IMR-90 (cell line): ENCODE results near the gene ZEB2. TPM values are rescaled to one million over a fixed set of nuclear protein-coding genes. Genes with fewer than 3 reads are reported as not detected.

ENCODE experiments used
- ATAC-seq: fragments of 200-7000 bp; cut with Tn5 transposase; 2 replicates; pipeline ENCODE4 v1.9.1; 2020; ENCODE audit warnings: low read depth, mild to moderate bottlenecking, moderate library complexity
- BruUV-seq: library from RNA; stranded (reverse); fragments of 400-500 nt; replicated peaks from 2 replicates; lab custom pipeline; 2021; lab: Mats Ljungman, UMichigan
- CTCF ChIA-PET: fragments of 300-600 bp; formaldehyde crosslinking; extraction: SDS; loops from one replicate; lab custom pipeline; 2021; ENCODE audit warnings: antibody characterized with exemption; lab: Yijun Ruan, JAX
- POLR2A ChIA-PET: fragments of 300-600 bp; sonication (Branson Sonifier 250); formaldehyde crosslinking; loops from one replicate; lab custom pipeline; 2022; ENCODE audit warnings: antibody characterized with exemption; ENCODE audit not compliant: unreplicated experiment; lab: Charles Lee
- DNase-seq: peaks from one replicate; pipeline ENCODE4 v3.0.0; 2013
- H2AFZ ChIP-seq: replicated peaks from 2 replicates; pipeline ENCODE3; 2013; ENCODE audit warnings: low read length, mild to moderate bottlenecking; ENCODE audit not compliant: poor library complexity
- H2AK5ac ChIP-seq: 2 replicates; pipeline ENCODE4 v1.6.1; 2013; ENCODE audit warnings: low read depth, low read length, inconsistent platforms
- H2AK9ac ChIP-seq: replicated peaks from 2 replicates; pipeline ENCODE3; 2013; ENCODE audit warnings: mild to moderate bottlenecking, low read depth, low read length, moderate library complexity; ENCODE audit not compliant: poor library complexity
- H2BK120ac ChIP-seq: 2 replicates; pipeline ENCODE4 v1.6.1; 2013; ENCODE audit warnings: low read depth, low read length, inconsistent platforms
- H2BK15ac ChIP-seq: 3 replicates; pipeline ENCODE4 v1.6.1; 2013; ENCODE audit warnings: low read depth, low read length, inconsistent platforms
- H2BK20ac ChIP-seq: 2 replicates; pipeline ENCODE4 v1.6.1; 2013; ENCODE audit warnings: low read depth, mild to moderate bottlenecking, inconsistent platforms, low read length, moderate library complexity
- H2BK5ac ChIP-seq: 2 replicates; pipeline ENCODE4 v1.6.1; 2013; ENCODE audit warnings: mild to moderate bottlenecking, low read depth, low read length, inconsistent platforms; ENCODE audit not compliant: poor library complexity, severe bottlenecking
- H3K14ac ChIP-seq: replicated peaks from 2 replicates; pipeline ENCODE4 v1.6.1; 2013; ENCODE audit warnings: low read depth, low read length, inconsistent platforms
- H3K18ac ChIP-seq: 2 replicates; pipeline ENCODE4 v1.6.1; 2013; ENCODE audit warnings: low read depth, low read length, control low read depth
- H3K23ac ChIP-seq: 2 replicates; pipeline ENCODE4 v1.6.1; 2013; ENCODE audit warnings: low read depth, low read length, inconsistent platforms
- H3K27ac ChIP-seq: 2 replicates; pipeline ENCODE4 v1.5.1; 2013; ENCODE audit warnings: mild to moderate bottlenecking, control low read depth, low read length; ENCODE audit not compliant: insufficient read depth
- H3K27me3 ChIP-seq: 2 replicates; pipeline ENCODE4 v1.6.1; 2013; ENCODE audit warnings: low read length; ENCODE audit not compliant: control insufficient read depth, insufficient read depth
- H3K36me3 ChIP-seq: 2 replicates; pipeline ENCODE4 v1.6.1; 2013; ENCODE audit warnings: low read length, mixed read lengths; ENCODE audit not compliant: control insufficient read depth, insufficient read depth
- H3K4ac ChIP-seq: 2 replicates; pipeline ENCODE4 v1.6.1; 2013; ENCODE audit warnings: low read depth, low read length, inconsistent platforms
- H3K4me1 ChIP-seq: 2 replicates; pipeline ENCODE4 v1.6.1; 2013; ENCODE audit warnings: low read length, mixed read lengths; ENCODE audit not compliant: control insufficient read depth, insufficient read depth
- H3K4me2 ChIP-seq: 2 replicates; pipeline ENCODE4 v1.6.1; 2013; ENCODE audit warnings: low read depth, mild to moderate bottlenecking, control low read depth, low read length, moderate library complexity
- H3K4me3 ChIP-seq: 2 replicates; pipeline ENCODE4 v1.5.1; 2013; ENCODE audit warnings: low read depth, mild to moderate bottlenecking, control low read depth, low read length, moderate library complexity; ENCODE audit not compliant: insufficient read depth
- H3K56ac ChIP-seq: 2 replicates; pipeline ENCODE4 v1.6.1; 2013; ENCODE audit warnings: low read length, inconsistent platforms; ENCODE audit not compliant: insufficient read depth; ENCODE audit errors: extremely low read depth
- H3K79me1 ChIP-seq, 2 experiments: 2 replicates each; pipeline ENCODE4 v1.6.1; 2013; ENCODE audit warnings: low read length in 2 of 2, inconsistent platforms in 1 of 2, low read depth in 1 of 2
- H3K9ac ChIP-seq: 2 replicates; pipeline ENCODE4 v1.6.1; 2013; ENCODE audit warnings: low read depth, low read length, control low read depth
- H3K9me1 ChIP-seq: 2 replicates; pipeline ENCODE4 v1.6.1; 2013; ENCODE audit warnings: low read length, inconsistent platforms; ENCODE audit not compliant: insufficient read depth
- H3K9me3 ChIP-seq: 2 replicates; pipeline ENCODE4 v1.6.1; 2013; ENCODE audit warnings: low read length; ENCODE audit not compliant: control insufficient read depth, insufficient read depth
- H4K20me1 ChIP-seq: 2 replicates; pipeline ENCODE4 v1.6.1; 2013; ENCODE audit warnings: low read length, inconsistent platforms; ENCODE audit not compliant: insufficient read depth
- H4K5ac ChIP-seq: 2 replicates; pipeline ENCODE4 v1.6.1; 2013; ENCODE audit warnings: mild to moderate bottlenecking, low read depth, low read length, control low read depth
- H4K8ac ChIP-seq, 2 experiments: 2 replicates each; pipeline ENCODE4 v1.6.1; 2013; ENCODE audit warnings: low read depth in 2 of 2, low read length in 2 of 2, control low read depth in 1 of 2, inconsistent platforms in 1 of 2
- H4K91ac ChIP-seq: 2 replicates; pipeline ENCODE4 v1.6.1; 2013; ENCODE audit warnings: low read depth, low read length, inconsistent platforms; ENCODE audit not compliant: insufficient read depth
- BHLHE40 ChIP-seq: fragments of 150-350 bp; IDR thresholded peaks from 2 replicates; pipeline ENCODE4 v1.6.1; 2016; ENCODE audit warnings: mild to moderate bottlenecking, low read depth, low read length
- CHD1 ChIP-seq: IDR thresholded peaks from 2 replicates; pipeline ENCODE4 v1.6.1; 2012; ENCODE audit warnings: low read depth, low read length, improper control_type of control experiment
- MAFK ChIP-seq: IDR thresholded peaks from 2 replicates; pipeline ENCODE4 v1.6.1; 2012; ENCODE audit warnings: low read depth, low read length, improper control_type of control experiment
- MAZ ChIP-seq: IDR thresholded peaks from 2 replicates; pipeline ENCODE4 v1.6.1; 2012; ENCODE audit warnings: low read depth, mild to moderate bottlenecking, low read length, improper control_type of control experiment, moderate library complexity, borderline replicate concordance
- MXI1 ChIP-seq: IDR thresholded peaks from 2 replicates; pipeline ENCODE4 v1.6.1; 2012; ENCODE audit warnings: low read depth, mild to moderate bottlenecking, low read length, moderate library complexity, borderline replicate concordance
- RFX5 ChIP-seq: IDR thresholded peaks from 2 replicates; pipeline ENCODE4 v1.8.0; 2012; ENCODE audit warnings: low read depth, mild to moderate bottlenecking, low read length, moderate library complexity
- WGBS, 2 experiments: methylation state at CpG; one replicate each; pipeline versions ENCODE4 v1.1.5 to v1.1.7; 2013; ENCODE audit warnings: missing lambda C conversion rate in 2 of 2; ENCODE audit not compliant: insufficient read length in 1 of 2; ENCODE audit errors: extremely low coverage in 2 of 2; 5-methylcytosine and 5-hydroxymethylcytosine counted together
- dilution Hi-C: fragments of 300-500 bp; cut with HindIII; formaldehyde crosslinking; loops from one replicate; pipeline ENCODE4 v1.14.3; 2018; ENCODE audit warnings: low sequenced_read_pairs; ENCODE audit not compliant: unreplicated experiment
- in situ Hi-C: fragments of 300-500 bp; cut with MboI; formaldehyde crosslinking; loops from 3 replicates; pipeline ENCODE4 v1.14.3; 2019; ENCODE audit warnings: low sequenced_read_pairs, inconsistent platforms, mixed read lengths
- intact Hi-C: fragments of 100-400 bp; cut with micrococcal nuclease; formaldehyde crosslinking; loops from 2 replicates; pipeline ENCODE4 v1.10.0; 2022
- polyA plus RNA-seq, 3 experiments: library from polyadenylated mRNA; depleted of rRNA; stranded (reverse); fragments of >200 nt; gene quantifications; 2 replicates each; pipeline ENCODE4 v1.2.3, GENCODE V29; 2012; ENCODE audit warnings: low replicate concordance in 1 of 3
- total RNA-seq: library from RNA; depleted of rRNA; stranded (reverse); fragments of >200 nt; gene quantifications from 2 replicates; pipeline ENCODE4 v1.2.3, GENCODE V29; 2012

The ZEB2 gene
- total and polyA plus RNA-seq, 2 of the 4 experiments (the other 2 are of a cell fraction): 22.4 to 50.9 TPM

DNA sequence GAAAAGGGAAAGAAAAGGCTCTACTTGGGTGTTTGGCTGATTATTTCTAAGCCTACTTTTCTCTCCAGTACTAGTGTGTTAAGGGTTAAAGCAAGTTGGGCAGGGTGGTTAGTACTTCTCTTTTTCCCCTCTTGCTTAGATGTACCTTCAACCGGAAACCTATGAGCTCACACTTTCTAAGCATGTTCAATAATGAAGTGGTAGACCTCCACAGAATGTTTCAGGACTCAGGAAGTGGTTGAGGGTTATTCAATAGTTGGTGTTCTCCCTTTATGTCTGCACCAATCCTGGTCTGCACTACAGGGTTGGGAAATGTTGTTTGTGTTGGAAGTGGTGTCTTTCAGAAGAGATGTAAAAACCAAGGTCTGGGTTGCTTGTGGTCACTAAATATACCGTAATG is 137.1 kb downstream of the ZEB2 start:
- no peak for DNase-seq
- Histone ChIP-seq H2BK120ac (no peak overlapping the region), H3K14ac (no peak overlapping the region), H4K8ac (no peak overlapping the region), H3K27ac (no peak overlapping the region), H4K5ac (no peak overlapping the region), H2AK9ac (no peak overlapping the region), H3K56ac (no peak overlapping the region), H3K4me1 (peaks cover 3% of the 10 kb centered on the region; the same call in 1 of the 2 replicates), H3K79me1 (no peaks in the 10 kb centered on the region), H4K91ac (no peak overlapping the region), H2AK5ac (no peak overlapping the region), H3K18ac (no peak overlapping the region), H3K36me3 (no peaks in the 10 kb centered on the region), H3K9me3 (no peaks in the 10 kb centered on the region), H3K4me3 (no peak overlapping the region), H2BK5ac (no peak overlapping the region), H3K23ac (no peak overlapping the region), H3K9me1 (peaks cover 2% of the 10 kb centered on the region; the same call in 1 of the 2 replicates), H3K9ac (no peak overlapping the region), H3K4ac (no peak overlapping the region), H4K20me1 (no peaks in the 10 kb centered on the region), H3K27me3 (no peaks in the 10 kb centered on the region), H2BK20ac (no peak overlapping the region), H2BK15ac (no peak overlapping the region), H3K4me2 (no peak overlapping the region), H2AFZ (no peak overlapping the region)
- TF ChIP-seq RFX5 (no peak), BHLHE40 (no peak), CHD1 (no peak), MXI1 (no peak), MAZ (no peak), MAFK (no peak)
- in situ Hi-C loops: no loop called here
- ChIA-PET CTCF (no interaction called here), POLR2A (no interaction called here)
- intact Hi-C loops: no loop called here
- no CpG with 5 or more reads among the region's 2 CpGs for WGBS, 2 experiments
- no peak for ATAC-seq
- dilution Hi-C loops: no loop called here
- no TSS peak for BruUV-seq
